OCI-M2 (cell line): ENCODE measurements around the gene EDARADD.
"Not testable (repeated sequence)": the region's sequence is repeated elsewhere in the genome, so short reads cannot be mapped to it uniquely, and the experiment has no call there.

ENCODE experiments used
- DNase-seq: peaks from one replicate; lab custom pipeline; 2025; ENCODE audit not compliant: unreplicated experiment; lab: John Stamatoyannopoulos, UW

The EDARADD gene

GRCh38 chr1:236429715-236430274 is 35.7 kb downstream of the EDARADD start:
- DNase-seq = no peak

DNA sequence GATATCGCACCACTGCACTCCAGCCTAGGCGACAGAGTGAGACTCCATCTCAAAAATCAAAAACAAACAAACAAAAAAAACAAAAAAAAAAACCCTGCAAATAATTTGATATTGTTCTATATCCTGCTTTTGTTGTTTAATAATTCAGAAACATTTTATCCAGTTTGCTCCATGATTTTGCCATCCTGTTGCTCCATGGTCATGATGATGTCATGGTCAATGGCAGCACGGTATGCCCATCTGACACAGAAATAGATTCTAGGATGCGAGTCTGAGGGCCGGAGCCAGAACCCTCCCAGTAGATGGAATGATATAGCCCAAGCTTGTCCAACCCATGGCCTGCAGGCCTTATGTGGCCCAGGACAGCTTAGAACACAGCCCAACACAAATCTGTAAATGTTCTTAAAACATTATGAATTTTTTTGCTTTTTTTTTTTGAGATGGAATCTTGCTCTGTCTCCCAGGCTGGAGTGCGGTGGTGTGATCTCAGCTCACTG is 39.8 kb downstream of the EDARADD start:
- DNase-seq = no peak

DNA sequence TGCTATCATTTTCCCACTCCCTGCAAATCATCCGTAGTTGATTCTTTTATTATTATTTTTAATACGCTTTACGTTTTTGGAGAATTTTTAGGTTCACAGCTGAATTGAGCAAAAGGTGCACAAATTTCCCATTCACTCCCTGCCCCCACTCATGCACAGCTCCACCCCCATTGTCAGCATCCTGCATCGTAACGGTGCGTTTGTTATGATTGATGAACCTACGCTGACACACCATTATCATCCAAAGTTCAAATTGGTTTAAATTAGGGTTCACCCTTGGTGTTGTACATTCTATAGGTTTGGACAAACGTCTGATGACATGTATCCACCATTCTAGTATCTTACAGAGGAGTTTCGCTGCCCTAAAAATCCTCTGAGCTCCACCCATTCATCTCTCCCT is 44.5 kb downstream of the EDARADD start:
- DNase-seq = no peak

- DNase-seq = no peak
Measured at GRCh38 chr1:236440373-236440772, 46.3 kb downstream of the EDARADD start.

- DNase-seq = no peak
Measured at GRCh38 chr1:236450779-236451178, 56.7 kb downstream of the EDARADD start.

GRCh38 chr1:236451796-236452373 is 57.8 kb downstream of the EDARADD start:
- DNase-seq = no peak

DNA sequence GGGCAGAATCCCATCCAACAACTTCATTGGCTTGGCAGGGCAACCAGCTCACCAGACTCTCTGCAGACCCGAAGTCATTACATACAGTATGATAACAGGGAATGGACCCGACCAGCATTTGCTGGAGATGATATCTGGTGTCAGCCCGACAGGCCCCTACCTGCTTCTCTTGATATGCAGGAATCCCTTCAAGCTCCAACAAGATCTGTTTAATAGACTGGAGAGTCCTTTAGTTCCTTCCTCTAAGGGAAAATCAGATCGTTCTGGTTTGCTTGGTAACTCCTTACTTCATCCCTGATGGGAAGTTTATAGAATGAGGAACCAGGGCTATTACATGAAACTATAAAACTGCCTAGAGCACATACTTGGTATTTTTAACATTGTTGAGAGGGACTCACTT is 61.2 kb downstream of the EDARADD start:
- no peak for DNase-seq

GRCh38 chr1:236457775-236458174 is 63.7 kb downstream of the EDARADD start:
- no peak for DNase-seq

DNA sequence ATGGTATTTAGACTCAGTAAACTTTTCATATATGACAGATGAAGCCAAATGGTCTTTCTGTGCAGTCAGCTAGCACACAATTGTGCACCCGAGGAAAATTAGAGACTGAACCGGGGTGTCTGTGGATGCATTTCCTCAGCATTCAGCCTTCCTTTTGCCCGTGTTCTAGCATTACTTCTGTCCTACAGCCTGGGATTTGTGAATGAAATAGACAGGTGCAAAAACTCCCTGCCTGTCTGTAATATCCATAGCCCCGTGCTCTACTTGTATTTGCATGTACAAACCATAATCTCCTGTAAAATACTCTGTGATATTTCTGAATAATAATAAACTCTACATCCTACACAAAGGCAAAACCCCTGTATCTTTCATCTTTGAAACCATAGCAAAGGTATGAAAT is 64.9 kb downstream of the EDARADD start:
- DNase-seq = no peak

DNA sequence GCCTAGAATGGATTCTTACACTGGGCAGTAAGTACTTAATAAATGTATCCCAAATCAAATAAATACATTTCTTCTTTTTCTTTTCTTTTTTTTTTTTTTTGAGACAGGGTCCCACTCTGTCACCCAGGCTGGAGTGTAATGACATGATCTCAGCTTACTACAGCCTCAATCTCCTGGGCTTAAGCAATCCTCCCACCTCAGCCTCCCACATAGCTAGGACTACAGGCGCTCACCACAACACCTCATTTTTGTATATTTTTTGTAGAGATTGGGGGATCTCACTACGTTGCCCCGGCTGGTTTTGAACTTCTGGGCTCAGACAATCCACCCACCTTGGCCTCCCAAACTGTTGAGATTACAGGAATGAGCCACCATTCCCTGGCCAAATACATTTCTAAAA is 66.0 kb downstream of the EDARADD start:
- no peak for DNase-seq

- not testable (repeated sequence) for DNase-seq
Measured at GRCh38 chr1:236464197-236464596, 70.1 kb downstream of the EDARADD start.

GRCh38 chr1:236465231-236465958 is 71.3 kb downstream of the EDARADD start:
- no peak for DNase-seq

DNA sequence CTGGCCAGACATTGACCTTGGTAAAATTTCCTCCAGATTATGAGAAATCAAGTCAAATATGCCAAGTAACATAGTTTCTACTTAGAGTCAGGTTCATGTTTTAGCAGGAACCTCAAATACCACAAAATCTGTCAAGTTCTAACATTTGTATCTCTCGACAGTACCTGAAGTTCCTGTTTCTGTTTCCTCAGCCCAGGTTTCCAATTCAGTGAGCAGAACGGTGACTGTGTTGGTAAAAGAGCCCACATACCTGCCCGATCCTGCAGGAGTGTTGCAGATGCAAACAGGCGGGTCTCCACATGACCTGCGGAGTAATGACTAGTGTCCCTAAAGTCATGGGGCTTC is 71.8 kb downstream of the EDARADD start:
- DNase-seq = no peak

DNA sequence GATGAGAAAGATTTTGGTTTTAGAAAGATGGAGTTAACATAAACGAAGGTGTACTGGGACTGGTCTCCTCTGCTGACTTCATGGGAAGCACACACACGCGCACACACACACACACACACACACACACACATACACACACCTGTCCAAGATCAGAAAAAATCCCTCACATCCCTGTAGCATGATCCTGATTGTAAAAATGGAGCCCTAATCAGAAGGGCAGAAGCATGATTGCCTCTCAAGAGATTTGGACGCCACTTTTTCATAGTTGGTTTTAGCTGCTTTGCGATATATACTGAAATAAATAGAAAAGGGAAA is 73.2 kb downstream of the EDARADD start:
- DNase-seq = no peak

DNA sequence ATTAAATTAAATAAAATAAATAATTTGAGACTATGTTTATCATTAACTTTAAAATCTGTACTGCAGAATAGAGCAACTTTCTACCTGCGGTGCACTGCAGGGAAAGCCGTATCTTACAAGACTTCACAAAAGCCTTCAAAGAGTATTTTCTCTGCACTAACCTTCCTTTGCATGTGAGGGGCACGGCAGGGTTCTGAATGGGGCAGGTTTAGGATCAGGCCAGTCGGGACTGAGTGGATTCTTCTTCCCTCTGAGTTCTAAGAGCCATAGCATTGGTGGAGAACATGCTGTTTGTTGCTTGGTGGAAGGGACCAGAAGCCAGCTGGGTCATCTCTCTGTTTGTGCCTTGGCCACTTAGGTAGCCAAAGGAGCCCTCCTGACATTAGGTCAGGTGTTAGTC is 74.5 kb downstream of the EDARADD start:
- no peak for DNase-seq

DNA sequence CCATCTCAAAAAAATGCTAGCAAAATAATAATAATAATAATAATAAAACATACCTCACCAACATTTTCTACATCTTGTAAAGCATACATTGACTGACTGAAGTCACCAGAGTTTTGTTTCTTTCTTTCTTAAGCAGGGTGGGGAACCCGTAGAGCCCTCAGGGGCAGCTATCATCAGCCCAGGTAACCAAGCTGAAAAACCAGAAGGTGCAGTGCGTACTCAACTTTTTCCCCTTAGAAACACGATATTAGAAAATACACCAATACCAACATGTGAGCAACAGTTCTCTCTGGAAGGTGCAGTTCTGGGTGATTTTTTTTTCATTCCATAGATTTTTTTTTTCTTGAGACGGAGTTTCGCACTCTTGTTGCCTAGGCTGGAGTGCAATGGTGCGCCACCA is 75.4 kb downstream of the EDARADD start:
- no peak for DNase-seq

- no peak for DNase-seq
Measured at GRCh38 chr1:236471096-236471495, 77.0 kb downstream of the EDARADD start.

- no peak for DNase-seq
Measured at GRCh38 chr1:236471653-236472052, 77.6 kb downstream of the EDARADD start.

DNA sequence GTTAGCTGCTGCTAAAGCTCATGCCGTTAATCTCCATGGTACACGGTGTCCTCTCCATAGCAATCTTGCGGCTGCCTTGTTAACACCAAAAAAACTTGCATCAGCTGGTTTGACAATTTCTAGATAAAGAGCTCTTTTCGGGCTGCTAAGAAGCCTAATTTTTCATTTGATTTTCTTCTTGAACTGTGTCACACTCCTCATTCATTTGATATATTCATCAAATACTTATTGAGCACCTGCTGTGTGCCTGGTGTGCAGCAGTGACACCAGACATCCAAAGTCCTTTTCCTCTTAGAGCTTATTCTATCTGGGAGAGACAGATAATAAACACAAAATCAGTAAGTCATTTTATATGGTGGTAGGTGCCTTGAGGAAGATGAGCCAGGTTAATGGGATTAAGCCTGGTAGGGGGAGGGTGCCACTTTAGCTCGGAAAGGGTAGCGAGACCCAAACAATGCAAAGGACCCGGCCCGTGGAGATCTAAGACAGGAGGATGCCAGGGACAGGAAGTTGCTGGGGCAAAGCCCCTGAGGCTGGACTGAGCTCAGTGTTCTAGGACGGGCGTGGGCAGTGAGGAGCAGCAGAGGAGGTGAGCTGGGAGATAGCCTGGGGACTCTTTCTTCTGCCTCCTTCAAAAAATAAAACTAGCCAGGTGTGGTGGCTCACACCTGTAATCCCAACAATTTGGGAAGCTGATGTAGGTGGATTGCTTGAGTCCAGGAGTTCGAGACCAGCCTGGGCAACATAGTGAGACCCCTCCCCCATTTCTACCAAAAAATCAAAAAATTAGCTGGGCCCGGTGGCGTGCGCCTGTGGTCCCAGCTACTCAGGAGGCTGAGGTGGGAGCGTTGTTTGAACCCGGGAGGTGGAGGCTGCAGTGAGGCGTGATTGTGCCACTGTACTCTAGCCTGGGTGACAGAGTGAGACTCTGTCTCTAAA is 79.0 kb downstream of the EDARADD start:
- no peak for DNase-seq

GRCh38 chr1:236476019-236476418 is 81.9 kb downstream of the EDARADD start:
- no peak for DNase-seq

- DNase-seq = no peak
Measured at GRCh38 chr1:236480758-236481436, 86.8 kb downstream of the EDARADD start.
